ENCODE measurements around the gene PAK1. TPM values are rescaled to one million over a fixed set of nuclear protein-coding genes. Genes with fewer than 3 reads are reported as not detected.

Gene PAK1
- total and polyA plus RNA-seq, 2 of the 8 experiments (the other 6 are each of a cell fraction or from before 2014, with no cell fraction given) = 87.7 to 151 TPM

DNA sequence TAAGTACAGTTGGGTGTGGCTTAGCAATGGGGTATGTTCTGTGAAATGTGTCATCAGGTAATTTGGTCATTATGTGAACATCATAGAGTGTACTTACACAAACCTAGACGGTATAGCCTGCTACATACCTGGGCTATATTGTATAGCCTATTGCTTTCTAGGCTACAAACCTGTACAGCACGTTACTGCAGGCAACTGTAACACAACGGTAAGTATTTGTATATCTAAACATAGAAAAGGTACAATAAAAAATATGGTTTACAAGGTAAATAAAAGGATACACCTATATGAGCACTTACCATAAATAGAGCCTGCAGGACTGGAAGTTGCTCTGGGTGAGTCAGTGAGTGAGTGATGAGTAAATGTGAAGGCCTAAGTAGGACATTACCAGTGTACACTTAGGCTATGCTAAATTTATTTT is 99.3 kb downstream of the PAK1 start (continued):
- TF ChIP-seq ATF3 (IDR thresholded peaks at IDR 0.05; ENCODE audit: insufficient read depth, low read depth, low read length) (no peak), GTF2F1 (IDR thresholded peaks at IDR 0.05; ENCODE audit: borderline replicate concordance, low read depth, low read length) (no peak), POLR2AphosphoS5 (IDR thresholded peaks at IDR 0.05; ENCODE audit: low read depth, low read length) (no peak), SIRT6 (IDR thresholded peaks at IDR 0.05; ENCODE audit: low read length) (no peak), JUN (IDR thresholded peaks at IDR 0.05; ENCODE audit: low read depth, low read length) (no peak)
